A673 (cell line): ENCODE data around the gene MYOZ3. TPM values are rescaled to one million over a fixed set of nuclear protein-coding genes. Genes with fewer than 3 reads are reported as not detected.

Source experiments
- BruUV-seq: library from RNA; stranded (reverse); fragments of 400-500 nt; replicated peaks from 2 replicates; lab custom pipeline; 2021; lab: Mats Ljungman, UMichigan
- CTCF ChIA-PET: fragments of 300-600 bp; sonication (Branson Sonifier 250); formaldehyde crosslinking; loops from one replicate; lab custom pipeline; 2022; ENCODE audit warnings: antibody characterized with exemption; lab: Charles Lee
- POLR2A ChIA-PET: fragments of 300-600 bp; sonication (Branson Sonifier 250); formaldehyde crosslinking; loops from one replicate; lab custom pipeline; 2022; ENCODE audit warnings: antibody characterized with exemption; ENCODE audit not compliant: low non-redundant PET; lab: Charles Lee
- DNase-seq: peaks from one replicate; pipeline ENCODE4 v3.0.0-alpha.2; 2015; ENCODE audit warnings: low spot score
- H3K27ac ChIP-seq: fragments of 200-600 bp; sonication (generic); 2 replicates; pipeline ENCODE4 v1.5.1; 2016; ENCODE audit warnings: mixed run types, low read depth, mild to moderate bottlenecking, mixed read lengths, antibody characterized with exemption, low read length; ENCODE audit not compliant: poor library complexity, severe bottlenecking
- H3K27me3 ChIP-seq: fragments of 200-600 bp; sonication (generic); replicated peaks from 2 replicates; pipeline ENCODE4 v1.6.1; 2017; ENCODE audit warnings: mixed run types, low read depth, mild to moderate bottlenecking, mixed read lengths, antibody characterized with exemption, low read length; ENCODE audit not compliant: insufficient read depth, poor library complexity
- H3K36me3 ChIP-seq: fragments of 200-600 bp; sonication (generic); 2 replicates; pipeline ENCODE4 v1.6.1; 2016; ENCODE audit warnings: mixed run types, mild to moderate bottlenecking, mixed read lengths, antibody characterized with exemption, low read length; ENCODE audit not compliant: insufficient read depth, poor library complexity, severe bottlenecking
- H3K4me1 ChIP-seq: fragments of 200-600 bp; sonication (generic); 2 replicates; pipeline ENCODE4 v1.6.1; 2017; ENCODE audit warnings: mixed run types, mild to moderate bottlenecking, mixed read lengths, antibody characterized with exemption, low read length; ENCODE audit not compliant: insufficient read depth, poor library complexity, severe bottlenecking
- H3K4me3 ChIP-seq: fragments of 200-600 bp; sonication (generic); 2 replicates; pipeline ENCODE4 v1.5.1; 2016; ENCODE audit warnings: low read depth, mixed run types, mild to moderate bottlenecking, mixed read lengths, low read length; ENCODE audit not compliant: poor library complexity, severe bottlenecking
- H3K9me3 ChIP-seq: fragments of 200-600 bp; sonication (generic); 2 replicates; pipeline ENCODE4 v1.6.1; 2016; ENCODE audit warnings: mixed run types, low read depth, mild to moderate bottlenecking, mixed read lengths, antibody characterized with exemption, low read length; ENCODE audit not compliant: poor library complexity, severe bottlenecking
- CTCF ChIP-seq: fragments of 300-800, 200-600 bp; sonication (generic); conservative IDR thresholded peaks from 2 replicates; pipeline ENCODE4 v1.5.1; 2017; ENCODE audit warnings: low read depth, mild to moderate bottlenecking, antibody characterized with exemption, low read length, moderate library complexity, mixed read lengths
- EZH2 ChIP-seq: fragments of 200-600 bp; sonication (generic); IDR thresholded peaks from 2 replicates; pipeline ENCODE4 v1.6.1; 2017; ENCODE audit warnings: borderline replicate concordance, low read depth, mild to moderate bottlenecking, mixed read lengths, antibody characterized with exemption, low read length; ENCODE audit not compliant: poor library complexity, severe bottlenecking
- intact Hi-C: fragments of 100-400 bp; cut with micrococcal nuclease; formaldehyde crosslinking; loops from one replicate; pipeline ENCODE4 v1.10.0; 2022; ENCODE audit not compliant: unreplicated experiment
- total RNA-seq: library from RNA; stranded (reverse); gene quantifications from 2 replicates; pipeline ENCODE4 v1.2.3, GENCODE V29; 2021

The MYOZ3 gene
- total RNA-seq, 1 experiment from 2014 or later: 2.4 TPM

- no peaks in the 10 kb centered on the region for H3K36me3 ChIP-seq
- BruUV-seq: no TSS peak
- POLR2A ChIA-PET: no interaction called here
- H3K27me3 ChIP-seq: no peaks in the 10 kb centered on the region
- CTCF ChIA-PET: no interaction called here
- no peak overlapping the region for H3K27ac ChIP-seq
- H3K4me3 ChIP-seq: no peak overlapping the region
- intact Hi-C loops: no loop called here
- TF ChIP-seq EZH2: no peak
- TF ChIP-seq CTCF: no peak
- no peaks in the 10 kb centered on the region for H3K9me3 ChIP-seq
- peaks cover 31% of the 10 kb centered on the region for H3K4me1 ChIP-seq
- DNase-seq: no peak
Observed at GRCh38 chr5:150648294-150649107, 12.6 kb upstream of the MYOZ3 start.

GRCh38 chr5:150649108-150650020 is 11.7 kb upstream of the MYOZ3 start:
- POLR2A ChIA-PET: no interaction called here
- no peak for DNase-seq

More at GRCh38 chr5:150649108-150650020, 11.7 kb upstream of the MYOZ3 start:
- no peak for TF ChIP-seq EZH2
- TF ChIP-seq CTCF: no peak
- H3K9me3 ChIP-seq: no peaks in the 10 kb centered on the region
- BruUV-seq: no TSS peak
- CTCF ChIA-PET: no interaction called here
- intact Hi-C loops: loop anchor here (10.0 kb wide), 1 partner anchor 195 kb away; no protein-coding TSS in a partner anchor
- no peaks in the 10 kb centered on the region for H3K27me3 ChIP-seq
- no peak overlapping the region for H3K4me3 ChIP-seq
- peaks cover 27% of the 10 kb centered on the region for H3K4me1 ChIP-seq
- no peaks in the 10 kb centered on the region for H3K36me3 ChIP-seq
- no peak overlapping the region for H3K27ac ChIP-seq
